GM19397 (cell line): ENCODE measurements around the gene TNK1.

Source experiments
- ATAC-seq: cut with Tn5 transposase; IDR thresholded peaks from one replicate; pipeline ENCODE4 v1.9.1; 2021; ENCODE audit warnings: mild to moderate bottlenecking, moderate library complexity; ENCODE audit not compliant: unreplicated experiment

The TNK1 gene

GRCh38 chr17:7408863-7409262 lies 28.0 kb downstream of the TNK1 start:
- no peak for ATAC-seq

GRCh38 chr17:7409716-7410115 lies 28.8 kb downstream of the TNK1 start:
- ATAC-seq = no peak

- no peak for ATAC-seq
These were observed 29.9 kb downstream of the TNK1 start for GRCh38 chr17:7410634-7411426.

GRCh38 chr17:7411427-7411750 lies 30.5 kb downstream of the TNK1 start:
- no peak for ATAC-seq

DNA sequence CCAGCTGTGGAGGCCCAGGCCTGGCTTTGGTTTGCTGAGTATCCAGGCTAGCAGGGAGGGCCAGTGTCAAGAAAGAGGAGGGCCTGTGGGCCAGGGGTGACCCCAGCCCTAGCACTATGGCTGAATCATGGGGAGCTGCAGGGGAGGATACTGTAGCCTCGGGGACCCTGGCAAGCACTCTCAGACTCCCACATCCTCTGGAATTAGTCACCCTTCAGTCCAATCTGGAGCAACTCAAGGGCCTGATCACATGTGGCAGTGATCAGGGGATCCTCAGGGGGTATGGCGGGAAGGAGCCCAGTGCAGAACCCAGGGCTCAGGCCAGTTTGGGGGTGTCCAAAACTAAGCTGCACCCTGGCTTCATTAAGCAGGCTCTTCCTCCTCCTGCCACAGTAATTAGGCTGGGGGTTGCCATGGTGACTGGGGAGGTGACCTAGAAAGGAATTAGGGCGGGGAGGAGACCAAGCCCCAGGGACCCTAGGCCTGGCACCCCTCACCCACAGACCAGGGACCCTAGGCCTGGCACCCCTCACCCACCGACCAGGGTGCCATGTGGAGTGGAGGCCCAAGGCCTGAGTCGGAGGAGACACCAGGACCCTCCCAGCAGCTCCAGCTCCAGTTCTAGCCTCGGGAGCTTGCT lies 32.6 kb downstream of the TNK1 start:
- no peak for ATAC-seq

DNA sequence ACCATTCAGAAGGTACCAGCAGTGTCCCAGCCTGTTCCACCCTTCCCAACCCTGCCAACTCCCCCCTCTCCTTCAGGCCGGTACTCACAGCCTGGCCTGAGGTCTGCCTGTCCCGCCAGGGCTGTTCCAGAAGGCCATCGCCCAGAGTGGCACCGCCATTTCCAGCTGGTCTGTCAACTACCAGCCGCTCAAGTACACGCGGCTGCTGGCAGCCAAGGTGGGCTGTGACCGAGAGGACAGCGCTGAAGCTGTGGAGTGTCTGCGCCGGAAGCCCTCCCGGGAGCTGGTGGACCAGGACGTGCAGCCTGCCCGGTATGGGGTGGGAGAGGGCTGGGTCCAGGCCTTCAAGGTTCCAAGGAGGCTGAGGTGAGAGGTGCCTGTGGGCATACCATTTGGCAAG lies 33.9 kb downstream of the TNK1 start:
- no peak for ATAC-seq

DNA sequence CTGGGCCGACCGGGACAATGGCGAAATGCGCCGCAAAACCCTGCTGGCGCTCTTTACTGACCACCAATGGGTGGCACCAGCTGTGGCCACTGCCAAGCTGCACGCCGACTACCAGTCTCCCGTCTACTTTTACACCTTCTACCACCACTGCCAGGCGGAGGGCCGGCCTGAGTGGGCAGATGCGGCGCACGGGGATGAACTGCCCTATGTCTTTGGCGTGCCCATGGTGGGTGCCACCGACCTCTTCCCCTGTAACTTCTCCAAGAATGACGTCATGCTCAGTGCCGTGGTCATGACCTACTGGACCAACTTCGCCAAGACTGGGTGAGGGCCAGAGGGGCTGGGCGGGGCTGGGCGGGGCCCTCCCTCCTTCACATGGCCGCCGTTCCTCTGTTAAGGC lies 34.9 kb downstream of the TNK1 start:
- no peak for ATAC-seq

DNA sequence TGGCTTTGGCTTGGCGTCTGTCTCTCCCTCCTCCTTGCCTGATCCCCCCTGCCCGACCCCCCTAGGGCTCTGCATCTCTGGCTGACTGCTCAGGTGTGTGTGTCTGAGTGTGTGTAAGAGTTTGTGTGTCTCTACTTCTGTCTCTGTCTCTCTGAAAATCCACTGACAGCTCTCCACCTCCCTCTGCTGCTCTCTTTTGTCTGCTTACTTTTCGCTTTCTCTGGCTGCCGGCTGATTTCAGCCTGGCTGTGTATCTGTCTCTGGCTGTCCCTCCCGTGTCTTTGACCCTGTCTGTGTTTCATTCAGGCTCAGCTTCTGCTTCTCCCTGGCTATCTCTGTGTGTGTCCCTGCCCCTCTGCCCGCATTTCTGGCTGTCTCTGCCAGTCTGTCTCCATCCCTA lies 35.4 kb downstream of the TNK1 start:
- no peak for ATAC-seq

GRCh38 chr17:7417056-7417655 lies 36.3 kb downstream of the TNK1 start:
- no peak for ATAC-seq

DNA sequence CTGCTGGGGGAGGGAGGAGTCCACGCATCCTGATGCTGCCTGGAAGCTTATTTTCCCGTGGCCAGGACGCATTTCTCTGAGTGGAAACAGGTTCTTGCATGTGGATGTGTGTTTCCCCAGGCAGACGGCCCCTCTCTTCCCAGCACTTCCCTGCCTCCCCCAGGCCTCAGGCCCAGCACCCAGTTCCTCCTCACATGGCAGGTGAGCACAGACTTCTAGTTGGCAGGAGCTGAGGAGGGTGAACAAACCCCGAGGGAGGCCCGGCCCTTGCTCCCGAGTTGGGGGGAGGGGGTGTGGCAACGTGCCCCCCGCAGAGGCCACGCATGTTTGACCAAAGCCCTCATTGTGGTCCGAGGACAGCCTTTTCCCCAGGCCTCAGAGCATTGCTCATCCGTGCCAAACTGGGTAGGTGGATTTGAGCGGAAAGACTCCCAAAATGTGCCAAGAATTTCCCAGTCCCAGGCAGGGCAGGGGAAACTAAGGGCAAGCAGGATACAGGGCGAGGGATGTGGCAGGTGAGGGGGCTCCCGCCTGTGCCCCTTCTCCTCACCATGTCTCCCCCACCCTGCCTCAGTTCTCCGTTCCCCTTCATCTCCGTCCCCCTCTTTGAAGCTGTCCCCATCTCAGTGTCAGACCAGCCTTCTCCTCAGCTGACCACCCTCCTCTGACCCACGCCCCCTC lies 37.7 kb downstream of the TNK1 start:
- no peak for ATAC-seq

- no peak for ATAC-seq
These were observed 39.1 kb downstream of the TNK1 start, which contains the start of gene SPEM1 for GRCh38 chr17:7419819-7420610. Gene SPEM1 (plus strand): TSS chr17:7420324. CDS start chr17:7420385, 61 bp downstream.

GRCh38 chr17:7421186-7421585 lies 40.3 kb downstream of the TNK1 start:
- ATAC-seq = no peak

GRCh38 chr17:7423679-7424078 lies 42.8 kb downstream of the TNK1 start:
- ATAC-seq = no peak

DNA sequence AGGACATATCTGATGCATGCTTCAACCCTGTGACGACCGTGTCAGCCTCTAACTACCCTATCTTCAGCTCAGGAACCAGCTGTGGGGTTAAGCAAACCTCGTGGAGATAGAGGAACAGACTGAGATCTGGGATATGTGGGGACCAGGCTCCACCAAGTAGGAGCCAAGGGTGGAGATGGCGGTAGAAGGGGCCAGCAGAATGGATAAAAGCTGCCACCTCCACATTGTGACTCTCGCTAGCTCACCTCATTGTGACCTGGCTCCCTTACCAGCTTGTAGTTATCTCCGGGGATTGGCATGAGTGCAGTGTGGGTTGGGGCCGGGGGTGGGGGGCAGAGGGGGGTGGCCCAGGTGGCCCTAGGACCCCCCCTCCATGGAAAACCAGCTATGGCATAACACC lies 44.4 kb downstream of the TNK1 start, which contains the start of gene SPEM2:
Gene SPEM2, plus strand, starts transcription at position 301 of the 400 bp plus-strand sequence. Its CDS starts 73 bp downstream, at position 374.
- ATAC-seq = no peak

DNA sequence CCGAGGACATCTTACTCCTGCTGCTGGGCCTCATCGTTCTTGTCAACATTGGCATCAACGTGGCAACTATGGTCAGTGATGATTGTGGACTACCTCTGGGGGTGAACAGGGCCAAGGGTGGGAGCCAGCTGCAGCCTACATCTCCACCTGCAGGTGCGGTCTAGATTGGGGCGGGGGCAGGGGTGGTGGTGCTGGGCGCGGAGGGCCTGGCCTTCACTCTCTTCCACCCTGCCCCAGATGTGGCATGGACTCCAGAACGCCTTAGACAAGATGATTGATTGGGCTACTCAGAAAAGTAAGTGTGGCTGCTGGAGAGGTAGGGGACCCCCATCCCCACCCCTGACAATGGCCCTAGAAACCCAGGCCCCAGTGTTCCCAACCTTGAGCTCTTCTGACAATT lies 44.9 kb downstream of the TNK1 start:
- no peak for ATAC-seq

DNA sequence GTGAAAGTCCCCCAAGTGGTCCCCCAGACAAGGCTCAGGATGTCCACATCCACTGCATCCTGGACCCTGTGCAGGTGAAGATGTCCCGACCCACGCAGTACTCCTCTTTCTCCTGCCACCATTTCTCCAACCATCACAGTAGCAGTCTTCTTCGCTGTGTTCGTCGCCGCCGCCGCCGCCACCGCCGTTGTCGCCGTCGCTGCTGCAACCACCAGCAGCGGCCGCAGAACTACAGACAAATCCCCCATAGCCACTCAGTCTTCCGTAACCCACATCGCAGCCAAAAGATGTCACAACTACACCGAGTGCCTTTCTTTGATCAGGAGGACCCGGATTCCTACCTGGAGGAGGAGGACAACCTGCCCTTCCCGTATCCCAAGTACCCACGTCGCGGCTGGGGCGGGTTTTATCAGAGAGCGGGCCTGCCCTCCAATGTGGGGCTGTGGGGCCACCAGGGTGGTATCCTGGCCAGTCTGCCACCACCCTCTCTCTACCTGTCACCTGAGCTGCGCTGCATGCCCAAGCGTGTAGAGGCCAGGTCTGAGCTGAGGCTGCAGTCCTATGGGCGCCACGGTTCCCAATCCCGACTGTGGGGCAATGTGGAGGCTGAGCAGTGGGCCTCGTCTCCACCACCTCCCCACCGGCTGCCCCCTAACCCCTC lies 45.4 kb downstream of the TNK1 start:
- no peak for ATAC-seq

DNA sequence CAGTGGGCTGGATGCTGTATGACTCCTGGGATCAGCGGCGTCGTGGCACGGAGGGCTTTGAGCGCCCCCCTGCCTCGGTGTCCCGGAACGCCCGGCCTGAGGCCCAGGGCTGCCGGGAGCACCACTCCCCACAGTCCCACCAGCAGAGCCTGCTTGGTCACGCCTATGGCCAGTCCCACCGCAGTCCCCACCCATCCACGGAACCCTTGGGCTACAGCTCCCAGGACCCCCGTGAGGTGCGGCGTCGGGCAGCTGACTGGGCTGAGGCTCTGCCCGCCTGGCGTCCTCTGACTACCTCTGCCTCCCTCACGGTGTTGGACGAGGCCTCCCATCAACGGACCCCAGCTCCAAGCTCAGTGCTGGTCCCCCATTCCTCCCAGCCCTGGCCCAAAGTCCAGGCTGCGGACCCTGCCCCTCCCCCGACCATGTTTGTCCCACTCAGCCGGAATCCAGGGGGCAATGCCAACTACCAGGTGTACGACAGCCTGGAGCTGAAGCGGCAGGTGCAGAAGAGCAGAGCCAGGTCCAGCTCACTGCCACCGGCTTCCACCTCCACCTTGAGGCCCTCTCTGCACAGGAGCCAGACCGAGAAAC lies 46.1 kb downstream of the TNK1 start:
- ATAC-seq = no peak

DNA sequence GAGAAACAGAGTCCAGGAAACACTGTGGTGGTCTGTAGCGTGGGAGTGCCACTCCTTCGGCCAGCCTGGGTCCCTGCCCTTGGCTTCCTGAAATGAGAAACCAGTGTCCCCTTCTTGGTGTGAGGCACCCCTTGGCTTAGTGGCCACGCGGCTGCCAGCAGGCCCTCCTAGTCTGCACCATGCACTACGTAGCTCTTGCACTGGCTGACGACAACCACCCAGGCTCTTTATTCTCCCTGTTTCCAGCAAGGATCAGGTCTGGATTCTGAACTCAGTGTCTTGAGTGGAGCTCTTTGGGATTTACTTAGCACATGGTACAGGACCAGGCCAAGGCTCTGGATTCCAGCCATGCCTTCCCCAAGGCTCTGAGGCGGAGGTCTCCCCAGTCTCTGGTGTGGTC lies 46.7 kb downstream of the TNK1 start:
- no peak for ATAC-seq

- no peak for ATAC-seq
These were observed 47.7 kb downstream of the TNK1 start, which contains the start of gene SPEM3 for GRCh38 chr17:7428557-7428956. Gene SPEM3 (plus strand): TSS chr17:7428857. CDS start chr17:7428903, 46 bp downstream.

GRCh38 chr17:7429722-7430121 lies 48.8 kb downstream of the TNK1 start:
- ATAC-seq = no peak
